Fibroblast of lung (primary cell): Measurements from ENCODE around the gene ANKRD50. TPM values are rescaled to one million over a fixed set of nuclear protein-coding genes. Genes with fewer than 3 reads are reported as not detected.

Experiments used
- DNase-seq, 2 donors: peaks; one replicate each; pipeline versions ENCODE4 v3.0.0 to v3.0.0-alpha.2; 2010; ENCODE audit warnings: low read depth in 2 of 2
- H2AFZ ChIP-seq: 2 replicates; pipeline ENCODE4 v1.5.1; 2012; ENCODE audit warnings: low read length, control low read depth, inconsistent platforms
- H3K27ac ChIP-seq: 2 replicates; pipeline ENCODE4 v1.5.1; 2011; ENCODE audit warnings: low read length, control low read depth; ENCODE audit not compliant: insufficient read depth
- H3K27me3 ChIP-seq: 2 replicates; pipeline ENCODE4 v1.5.1; 2011; ENCODE audit warnings: mild to moderate bottlenecking, low read length; ENCODE audit not compliant: control insufficient read depth, insufficient read depth
- H3K36me3 ChIP-seq: 2 replicates; pipeline ENCODE4 v1.5.1; 2011; ENCODE audit warnings: low read length; ENCODE audit not compliant: control insufficient read depth, insufficient read depth
- H3K4me1 ChIP-seq: 2 replicates; pipeline ENCODE4 v1.5.1; 2011; ENCODE audit warnings: low read length; ENCODE audit not compliant: control insufficient read depth, insufficient read depth; ENCODE audit errors: extremely low read depth
- H3K4me2 ChIP-seq: 2 replicates; pipeline ENCODE4 v1.5.1; 2011; ENCODE audit warnings: low read length, control low read depth; ENCODE audit not compliant: insufficient read depth; ENCODE audit errors: extremely low read depth
- H3K4me3 ChIP-seq, 4 experiments: fragments of 200-600 bp in 1 of 4; sonication (generic) in 1 of 4; replicated peaks in 1 of 4; 2 replicates each; pipeline ENCODE4 v1.5.1; 2011 to 2016; ENCODE audit warnings: low read length in 4 of 4, low read depth in 3 of 4, mild to moderate bottlenecking in 3 of 4, control low read depth in 2 of 4, inconsistent platforms in 1 of 4, mixed read lengths in 1 of 4; ENCODE audit not compliant: insufficient read depth in 1 of 4; ENCODE audit errors: control extremely low read depth in 1 of 4
- H3K79me2 ChIP-seq: 2 replicates; pipeline ENCODE4 v1.5.1; 2012; ENCODE audit warnings: mild to moderate bottlenecking, low read length, inconsistent platforms; ENCODE audit not compliant: control insufficient read depth, insufficient read depth
- H3K9ac ChIP-seq: 2 replicates; pipeline ENCODE4 v1.5.1; 2011; ENCODE audit warnings: mild to moderate bottlenecking, low read length, control low read depth; ENCODE audit not compliant: insufficient read depth
- H3K9me3 ChIP-seq: 2 replicates; pipeline ENCODE4 v1.5.1; 2012; ENCODE audit warnings: low read depth, low read length; ENCODE audit not compliant: control insufficient read depth, insufficient read depth
- H4K20me1 ChIP-seq: 2 replicates; pipeline ENCODE4 v1.5.1; 2011; ENCODE audit warnings: low read length; ENCODE audit not compliant: control insufficient read depth, insufficient read depth; ENCODE audit errors: extremely low read depth
- CTCF ChIP-seq, 2 donors: IDR thresholded peaks in 1 of 2; conservative IDR thresholded peaks in 1 of 2; 1 replicate in 1 of 2; 2 replicates in 1 of 2; pipeline ENCODE4 v1.5.1; 2011 to 2012; ENCODE audit warnings: low read length in 2 of 2, control low read depth in 1 of 2, inconsistent platforms in 1 of 2, low read depth in 1 of 2, mild to moderate bottlenecking in 1 of 2
- EZH2 ChIP-seq: IDR thresholded peaks from 2 replicates; pipeline ENCODE4 v1.5.1; 2012; ENCODE audit warnings: low read length, control low read depth, mild to moderate bottlenecking; ENCODE audit errors: missing control alignments
- polyA plus RNA-seq, 2 donors: library from polyadenylated mRNA; depleted of rRNA in 1 of 2; stranded (reverse) in 1 of 2; unstranded in 1 of 2; fragments of >200 nt; gene quantifications; 2 replicates each; pipeline ENCODE4 v1.2.1, GENCODE V29; 2011 to 2012; ENCODE audit warnings: missing spikeins in 1 of 2
- total RNA-seq: library from RNA; depleted of rRNA; stranded (reverse); fragments of >200 nt; gene quantifications from 2 replicates; pipeline ENCODE4 v1.2.1, GENCODE V29; 2014

Gene ANKRD50
- total and polyA plus RNA-seq, 2 donors (not counting 1 experiment from before 2014, with no cell fraction given), result 17.2 to 28.4 TPM

GRCh38 chr4:124685851-124686250 lies 26.7 kb downstream of the ANKRD50 start:
- no peak overlapping the region for H3K27ac ChIP-seq
- no peak overlapping the region for H3K4me2 ChIP-seq
- H4K20me1 ChIP-seq, result no peaks in the 10 kb centered on the region
- no peak overlapping the region for H3K9ac ChIP-seq
- H3K9me3 ChIP-seq, result no peaks in the 10 kb centered on the region
- no peak overlapping the region for H3K4me3 ChIP-seq
- DNase-seq, result peak in 1 of 2 donors; percentile 34
- H3K36me3 ChIP-seq, result no peaks in the 10 kb centered on the region
- peaks cover 19% of the 10 kb centered on the region for H3K79me2 ChIP-seq
- H2AFZ ChIP-seq, result no peak overlapping the region
- H3K27me3 ChIP-seq, result no peaks in the 10 kb centered on the region
- TF ChIP-seq EZH2, result no peak
- TF ChIP-seq CTCF (conservative IDR thresholded peaks at IDR 0.05 in 1 of 2, IDR thresholded peaks at IDR 0.05 in 1 of 2; ENCODE audit: low read depth in 1 of 2, low read length in 2 of 2), result no peak
- H3K4me1 ChIP-seq, result no peaks in the 10 kb centered on the region

DNA sequence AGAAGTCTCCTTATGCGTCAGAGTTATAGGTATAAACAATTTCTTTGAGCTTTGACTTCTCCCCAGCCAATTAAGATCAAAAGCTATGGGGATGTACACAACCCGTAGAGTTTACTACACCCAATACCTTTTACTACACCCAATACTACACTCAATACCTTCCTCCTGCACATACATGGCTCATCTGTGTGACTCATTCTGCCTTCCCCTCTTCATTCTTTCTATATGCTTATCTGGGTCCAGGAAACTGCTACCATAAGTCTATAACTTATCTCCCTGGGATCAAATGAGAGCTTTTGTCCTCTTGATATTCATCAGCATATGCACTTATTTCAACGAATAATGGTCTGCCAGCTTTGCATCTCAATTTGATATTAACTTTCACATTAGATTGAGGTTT lies 28.2 kb downstream of the ANKRD50 start:
- H3K4me3 ChIP-seq, result no peak overlapping the region
- H3K9me3 ChIP-seq, result no peaks in the 10 kb centered on the region
- H3K36me3 ChIP-seq, result no peaks in the 10 kb centered on the region
- H4K20me1 ChIP-seq, result no peaks in the 10 kb centered on the region
- H3K4me2 ChIP-seq, result no peak overlapping the region
- no peak for DNase-seq
- H3K4me1 ChIP-seq, result no peaks in the 10 kb centered on the region
- H3K27me3 ChIP-seq, result no peaks in the 10 kb centered on the region
- H2AFZ ChIP-seq, result no peak overlapping the region
- H3K27ac ChIP-seq, result no peak overlapping the region
- H3K9ac ChIP-seq, result no peak overlapping the region
- H3K79me2 ChIP-seq, result peaks cover 18% of the 10 kb centered on the region
- TF ChIP-seq CTCF (conservative IDR thresholded peaks at IDR 0.05 in 1 of 2, IDR thresholded peaks at IDR 0.05 in 1 of 2; ENCODE audit: low read depth in 1 of 2, low read length in 2 of 2) (no peak), EZH2 (no peak)

- Histone ChIP-seq H3K9ac (no peak overlapping the region), H4K20me1 (no peaks in the 10 kb centered on the region), H3K4me2 (no peak overlapping the region), H3K4me3 (no peak overlapping the region), H3K27me3 (no peaks in the 10 kb centered on the region), H3K27ac (no peak overlapping the region), H2AFZ (no peak overlapping the region), H3K79me2 (peaks cover 11% of the 10 kb centered on the region), H3K4me1 (no peaks in the 10 kb centered on the region), H3K9me3 (no peaks in the 10 kb centered on the region), H3K36me3 (no peaks in the 10 kb centered on the region)
- no peak for DNase-seq
- TF ChIP-seq CTCF (conservative IDR thresholded peaks at IDR 0.05 in 1 of 2, IDR thresholded peaks at IDR 0.05 in 1 of 2; ENCODE audit: low read depth in 1 of 2, low read length in 2 of 2) (no peak), EZH2 (no peak)
Observed at GRCh38 chr4:124682384-124682783, 30.1 kb downstream of the ANKRD50 start.
